Lung (tissue), 12 donors: ENCODE measurements around the gene ETV6. TPM values are rescaled to one million over a fixed set of nuclear protein-coding genes. Genes with fewer than 3 reads are reported as not detected.

Experiments
- ATAC-seq: fragments of 200-7000 bp; cut with Tn5 transposase; one replicate; pipeline ENCODE4 v1.9.1; 2020; ENCODE audit warnings: moderate number of reproducible peaks; ENCODE audit not compliant: insufficient read depth, low FRiP score
- DNase-seq, 3 donors: peaks; one replicate each; pipeline ENCODE4 v3.0.0-alpha.2; 2013 to 2017
- H3K27ac ChIP-seq, 2 donors: one replicate each; pipeline ENCODE4 v1.5.1; 2013; ENCODE audit warnings: mild to moderate bottlenecking in 2 of 2, moderate library complexity in 2 of 2, control low read depth in 1 of 2, inconsistent platforms in 1 of 2, low read depth in 1 of 2, low read length in 1 of 2
- H3K27me3 ChIP-seq, 3 donors: one replicate each; pipeline ENCODE4 v1.5.1; 2013; ENCODE audit warnings: low read length in 2 of 3; ENCODE audit not compliant: control insufficient read depth in 3 of 3, insufficient read depth in 3 of 3
- H3K36me3 ChIP-seq, 4 donors: one replicate each; pipeline ENCODE4 v1.5.1; 2013; ENCODE audit warnings: low read length in 4 of 4, mild to moderate bottlenecking in 1 of 4, moderate library complexity in 1 of 4; ENCODE audit not compliant: control insufficient read depth in 4 of 4, insufficient read depth in 4 of 4
- H3K4me1 ChIP-seq, 5 donors: one replicate each; pipeline ENCODE4 v1.5.1; 2013; ENCODE audit warnings: low read length in 5 of 5, mild to moderate bottlenecking in 2 of 5, moderate library complexity in 1 of 5; ENCODE audit not compliant: control insufficient read depth in 5 of 5, insufficient read depth in 5 of 5
- H3K4me3 ChIP-seq: one replicate; pipeline ENCODE4 v1.5.1; 2013; ENCODE audit warnings: mild to moderate bottlenecking, control low read depth, moderate library complexity
- H3K9ac ChIP-seq, 2 donors: one replicate each; pipeline ENCODE4 v1.5.1; 2013; ENCODE audit warnings: low read length in 2 of 2, control low read depth in 1 of 2; ENCODE audit not compliant: insufficient read depth in 1 of 2
- H3K9me3 ChIP-seq, 4 donors: one replicate each; pipeline ENCODE4 v1.5.1; 2013; ENCODE audit warnings: low read length in 3 of 4, mild to moderate bottlenecking in 1 of 4, moderate library complexity in 1 of 4; ENCODE audit not compliant: control insufficient read depth in 4 of 4, insufficient read depth in 3 of 4
- CTCF ChIP-seq: IDR thresholded peaks from 2 replicates; pipeline ENCODE4 v1.5.1; 2012; ENCODE audit warnings: mild to moderate bottlenecking; ENCODE audit errors: control extremely low read depth, extremely low read depth
- WGBS, 2 donors: extraction: QIAGEN DNeasy Blood & Tissue Kit; methylation state at CpG; one replicate each; pipeline ENCODE4 v1.1.7; 2013; 5-methylcytosine and 5-hydroxymethylcytosine counted together
- polyA plus RNA-seq, 2 donors: library from polyadenylated mRNA; stranded (reverse); fragments of 200-250 nt; gene quantifications; one replicate each; pipeline ENCODE4 v1.2.1, GENCODE V29; 2013
- total RNA-seq, 2 donors: library from RNA; depleted of rRNA in 1 of 2; stranded (reverse); fragments of >200 nt in 1 of 2; gene quantifications; one replicate each; pipeline ENCODE4 v1.2.1, GENCODE V29; 2014 to 2021
- donor health status: control.
- donor health status: control.
- donor health status: Bipolar disorder and iron deficiency.
- donor health status: healthy.
- donor health status: DM: yes; HTN: yes; CAD: no.

ETV6 gene
- total and polyA plus RNA-seq, 4 donors, result 8.6 to 45.7 (median 13.6) TPM

- H3K9ac ChIP-seq, result peak overlapping the region in 1 of 2 donors; percentile 12
- no peak overlapping the region for H3K4me3 ChIP-seq
- H3K27ac ChIP-seq, result peak overlapping the region in 1 of 2 donors; percentile 10
- TF ChIP-seq CTCF, result no peak
- WGBS, 2 donors, result 78 to 86% methylated on average over 3 of the region's 3 CpGs
- no peaks in the 10 kb centered on the region for H3K9me3 ChIP-seq
- H3K27me3 ChIP-seq, result no peaks in the 10 kb centered on the region
- H3K36me3 ChIP-seq, result peaks cover 0 to 14% (median 2%) of the 10 kb centered on the region in 4 donors
- ATAC-seq (no peak), DNase-seq (no peak)
- peaks cover 11 to 43% (median 24%) of the 10 kb centered on the region in 5 donors for H3K4me1 ChIP-seq
These were observed 177.1 kb downstream of the ETV6 start for GRCh38 chr12:11826574-11826973.

DNA sequence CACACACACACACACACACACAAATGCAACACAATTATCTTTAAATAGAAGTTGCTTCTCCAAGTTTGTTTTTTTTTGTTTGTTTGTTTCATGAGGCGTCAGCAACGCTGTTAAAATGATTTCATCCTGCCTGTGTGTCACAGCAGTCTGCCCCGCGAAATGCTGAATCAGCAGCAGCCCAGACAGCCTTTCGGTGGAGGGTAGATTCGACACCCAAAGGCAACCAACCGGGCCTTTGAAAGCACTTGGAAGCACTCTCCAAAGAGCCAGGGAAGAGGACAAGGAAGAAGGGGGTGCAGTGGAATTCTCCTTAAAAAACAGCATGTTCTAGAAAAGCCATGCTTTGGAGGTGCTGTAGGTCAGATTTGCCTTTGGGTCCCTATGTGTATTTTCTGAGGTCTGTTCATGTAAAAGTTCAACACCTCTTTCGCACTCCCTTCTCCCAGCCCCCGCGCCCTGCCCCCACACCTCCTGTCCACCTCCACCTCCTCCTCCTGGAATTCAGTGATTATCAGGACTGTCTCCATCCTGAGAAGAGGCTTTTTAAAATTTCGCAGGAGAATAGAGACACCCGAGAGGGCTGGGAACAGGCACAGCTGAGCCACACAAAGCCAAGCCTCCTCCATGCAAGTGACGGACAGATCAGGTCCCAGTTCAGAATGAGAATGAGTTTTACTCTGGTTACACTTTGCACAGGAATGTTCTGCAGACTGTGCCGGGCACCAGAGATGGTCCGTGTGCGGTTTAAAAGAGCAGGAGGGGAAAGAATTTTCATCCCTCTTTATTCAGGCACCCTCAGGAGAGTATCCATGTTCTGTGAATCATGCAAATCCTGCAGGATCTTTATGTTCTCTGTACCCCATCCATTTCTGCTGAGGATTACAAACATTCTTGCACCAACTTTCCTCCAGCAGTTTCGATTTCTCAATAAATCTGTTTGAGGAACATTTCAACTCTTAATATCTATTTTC, 177.9 kb downstream of the ETV6 start:
- Histone ChIP-seq H3K36me3 (peaks cover 0 to 12% (median 2%) of the 10 kb centered on the region in 4 donors), H3K9me3 (no peaks in the 10 kb centered on the region), H3K27me3 (no peaks in the 10 kb centered on the region), H3K27ac (peak overlapping the region in 1 of 2 donors; percentile 41), H3K4me1 (peaks cover 7 to 40% (median 23%) of the 10 kb centered on the region in 5 donors), H3K4me3 (no peak overlapping the region), H3K9ac (peak overlapping the region in 1 of 2 donors; percentile 12)
- TF ChIP-seq CTCF, result no peak
- WGBS, 2 donors, result 61 to 66% methylated on average over 17 of the region's 17 CpGs
- peak; percentile 27 to 76 (median 61) for DNase-seq
- ATAC-seq, result peak; percentile 25

DNA sequence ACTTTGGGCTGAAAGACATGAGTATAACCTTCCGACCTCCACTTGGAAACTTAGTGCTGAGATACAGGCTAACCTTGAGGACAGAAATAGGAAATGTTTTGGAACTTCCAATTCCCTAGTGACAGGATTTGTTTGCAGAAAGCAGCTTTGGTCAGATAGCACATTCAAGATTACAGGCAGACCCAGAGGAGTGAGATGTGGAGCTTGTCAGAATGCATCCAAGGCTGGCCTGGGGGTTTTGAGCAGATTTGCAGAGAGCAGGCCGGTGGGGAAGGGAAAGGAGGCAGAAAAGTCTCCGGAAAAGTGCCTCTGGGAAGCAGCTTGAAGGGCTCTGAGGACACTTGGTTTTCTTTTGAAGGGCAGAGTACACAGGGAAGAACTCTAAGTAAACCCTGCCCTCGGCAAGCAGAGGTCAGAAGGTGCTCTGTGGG, 180.3 kb downstream of the ETV6 start:
- ATAC-seq, result no peak

More for the DNA sequence above, 180.3 kb downstream of the ETV6 start:
- Histone ChIP-seq H3K36me3 (peaks cover 0 to 12% (median 2%) of the 10 kb centered on the region in 4 donors), H3K9ac (no peak overlapping the region), H3K4me1 (peaks cover 6 to 40% (median 22%) of the 10 kb centered on the region in 5 donors), H3K27ac (peak overlapping the region; percentile 45 to 54), H3K9me3 (no peaks in the 10 kb centered on the region), H3K27me3 (no peaks in the 10 kb centered on the region), H3K4me3 (no peak overlapping the region)
- WGBS, 2 donors, result 46 to 73% methylated on average over 4 of the region's 4 CpGs
- TF ChIP-seq CTCF, result no peak
- peak; percentile 29 to 67 (median 58) for DNase-seq
